Heart left ventricle (tissue), 13 donors: ENCODE measurements around the gene RBMS3.

Experiments
- CTCF ChIP-seq, 12 donors: fragments of 200-600 bp; sonication (generic) in 4 of 12; IDR thresholded peaks; one replicate each; pipeline versions ENCODE4 v1.5.0 to v1.8.0; 2018 to 2022; ENCODE audit warnings: antibody characterized with exemption in 12 of 12, mild to moderate bottlenecking in 5 of 12
- POLR2A ChIP-seq, 2 donors: fragments of 450-650 bp; IDR thresholded peaks; one replicate each; pipeline ENCODE4 v1.6.1; 2017; ENCODE audit warnings: antibody characterized with exemption in 2 of 2, mild to moderate bottlenecking in 2 of 2, moderate library complexity in 2 of 2
- donor health status: ischemic (EF 13 %, LVEDD 7.1; RV severe dilation, severe dysfunction).
- donor health status: DM: no; HTN: yes; CAD: no.
- donor health status: DM: no; HTN: no; CAD: no.
- donor health status: ischemic (EF 25% LVEDD 6.9; RV normal size, moderate dysfunction).
- donor health status: ischemic (EF 25% LVEDD 5.7; RV mildly dilated, moderate dysfunction).
- donor health status: ischemic (EF 35%, LVEDD 5.7; RV mildly dilated, moderate dysfunction).
- donor health status: nonischemic (EF 11% LVEDD 7.7; RV severe dilation, severe dysfunction).
- donor health status: DM: yes; HTN: yes; CAD: no.
- donor health status: PGD.
- donor health status: ischemic (EF 29% LVEDD 5.4; RV normal size, mild dysfunction).
- donor health status: nonischemic (EF 23%, LVEDD 6.1; RV moderate dilation, normal function).

- TF ChIP-seq CTCF (IDR thresholded peaks at IDR 0.05) = no peak
- no peak for TF ChIP-seq POLR2A (IDR thresholded peaks at IDR 0.05)
Measured at GRCh38 chr3:29406291-29406832, 125.5 kb downstream of the RBMS3 start.
